Measurements from ENCODE around the gene CCNC.

Gene CCNC, protein sequence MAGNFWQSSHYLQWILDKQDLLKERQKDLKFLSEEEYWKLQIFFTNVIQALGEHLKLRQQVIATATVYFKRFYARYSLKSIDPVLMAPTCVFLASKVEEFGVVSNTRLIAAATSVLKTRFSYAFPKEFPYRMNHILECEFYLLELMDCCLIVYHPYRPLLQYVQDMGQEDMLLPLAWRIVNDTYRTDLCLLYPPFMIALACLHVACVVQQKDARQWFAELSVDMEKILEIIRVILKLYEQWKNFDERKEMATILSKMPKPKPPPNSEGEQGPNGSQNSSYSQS

GRCh38 chr6:99568103-99568933 lies at the start of gene CCNC:
Gene CCNC (minus strand): TSS chr6:99568660. CDS start chr6:99568527, 133 bp downstream.
- peak; percentile 88 for DNase-seq (ENCODE audit: low spot score)

DNA sequence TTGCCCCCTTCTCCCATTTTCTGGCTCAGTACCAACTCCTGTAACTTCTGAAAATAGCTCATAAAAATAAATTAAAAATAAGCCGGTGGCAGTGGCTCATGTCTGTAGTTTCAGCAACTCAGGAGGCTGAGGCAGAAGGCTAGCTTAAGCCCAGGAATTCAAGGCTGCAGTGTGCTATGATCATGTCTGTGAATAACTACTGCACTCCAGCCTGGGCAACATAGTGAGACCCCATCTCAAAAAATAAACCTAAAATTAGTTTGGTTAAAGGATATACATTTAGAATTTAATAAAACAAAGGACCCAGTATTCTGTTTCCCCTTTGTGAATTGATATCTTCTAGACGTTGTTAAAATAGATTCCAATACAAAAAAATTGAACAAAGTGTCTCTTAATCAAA lies 48.7 kb upstream of the CCNC start:
- DNase-seq (ENCODE audit: low spot score), result no peak

GRCh38 chr6:99614430-99615186 lies 46.1 kb upstream of the CCNC start:
- DNase-seq (ENCODE audit: low spot score), result no peak

GRCh38 chr6:99613705-99614429 lies 45.4 kb upstream of the CCNC start:
- DNase-seq (ENCODE audit: low spot score), result no peak

DNA sequence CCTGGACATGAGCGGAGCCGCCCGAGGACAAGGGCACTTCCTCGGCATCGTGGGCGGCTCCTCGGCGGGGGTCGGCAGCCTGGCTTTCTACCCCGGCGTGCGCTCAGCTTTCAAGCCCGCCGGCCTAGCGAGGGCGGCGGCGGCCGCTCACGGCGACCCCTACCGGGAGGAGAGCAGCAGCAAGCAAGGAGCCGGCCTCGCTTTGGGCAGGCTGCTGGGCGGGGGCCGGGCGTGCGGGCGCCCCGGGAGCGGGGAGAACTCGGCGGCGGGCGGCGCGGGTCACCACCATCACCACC lies 44.9 kb upstream of the CCNC start:
- DNase-seq (ENCODE audit: low spot score), result no peak

GRCh38 chr6:99612551-99613408 lies 44.3 kb upstream of the CCNC start:
- DNase-seq (ENCODE audit: low spot score), result no peak

DNA sequence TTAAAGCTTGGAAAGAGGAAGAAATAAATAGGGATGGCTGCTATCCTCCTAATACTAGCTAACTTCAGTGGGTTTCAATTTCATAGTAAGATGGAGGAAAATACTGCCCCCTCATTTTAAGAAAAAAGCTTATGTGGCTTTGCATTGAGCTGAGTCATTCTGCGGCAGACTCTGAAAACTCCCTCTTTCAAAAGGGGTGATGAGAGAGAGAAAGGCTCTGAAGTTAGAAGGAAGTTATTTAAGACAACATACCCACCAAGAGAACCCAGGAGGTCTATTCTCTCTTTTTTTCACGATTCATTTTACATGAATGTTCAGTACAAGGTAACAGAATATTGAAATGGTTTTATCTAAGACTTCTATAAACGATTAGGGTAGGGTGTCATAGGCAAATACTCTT lies 42.7 kb upstream of the CCNC start:
- no peak for DNase-seq (ENCODE audit: low spot score)

DNA sequence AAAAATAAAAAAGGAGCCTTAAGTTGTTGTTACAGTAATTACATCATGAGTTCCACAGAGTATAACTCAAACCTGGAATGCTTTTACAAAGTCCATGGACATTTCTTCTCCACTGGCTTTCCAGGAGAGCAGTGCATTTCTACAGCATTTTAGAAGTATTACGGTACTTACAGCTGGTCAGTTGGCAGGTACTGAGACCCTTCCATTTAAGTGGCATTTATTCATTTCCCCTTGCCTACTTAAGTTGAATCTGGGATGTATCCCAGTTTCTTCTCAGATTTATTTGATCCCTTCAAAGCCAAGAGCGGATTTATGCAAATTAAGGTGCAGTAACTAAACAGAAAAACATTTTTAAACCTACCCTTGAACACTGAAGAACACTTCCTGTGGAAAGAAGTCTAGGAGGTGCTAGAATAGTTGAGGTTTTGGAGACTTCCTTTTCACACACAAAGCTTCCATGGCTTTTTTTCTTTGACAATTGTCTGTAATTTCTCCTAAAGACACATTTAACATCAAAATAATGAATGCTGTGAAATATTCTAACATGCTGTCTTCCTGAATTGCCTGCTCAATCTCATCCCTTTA lies 41.5 kb upstream of the CCNC start:
- no peak for DNase-seq (ENCODE audit: low spot score)

DNA sequence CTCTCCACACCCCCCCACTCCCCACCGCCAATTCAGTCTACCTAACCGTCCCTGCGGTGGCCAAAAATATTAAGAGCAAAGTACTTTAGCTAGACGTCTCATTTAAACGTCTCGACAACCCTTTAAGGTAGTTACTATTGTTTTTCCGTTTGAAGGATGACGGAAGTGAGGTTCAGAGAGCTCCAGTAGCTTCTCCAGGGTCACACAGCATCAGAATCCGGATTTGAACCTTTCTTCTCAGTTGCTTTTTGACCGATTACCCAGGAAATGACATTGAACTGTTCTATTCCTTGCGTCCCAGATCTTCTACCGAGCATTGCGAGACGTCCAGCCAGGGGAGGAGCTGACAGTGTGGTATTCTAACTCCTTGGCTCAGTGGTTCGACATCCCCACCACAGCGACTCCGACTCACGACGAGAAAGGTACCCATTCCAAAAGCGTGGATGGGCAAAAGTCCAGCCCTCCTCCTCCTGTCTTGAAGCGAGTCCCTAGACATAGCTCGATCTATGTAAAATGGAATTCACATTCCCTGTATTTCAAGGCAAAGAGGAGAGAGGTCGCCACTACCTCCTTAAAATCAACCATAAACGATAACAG lies 40.5 kb upstream of the CCNC start:
- DNase-seq (ENCODE audit: low spot score), result no peak

- DNase-seq (ENCODE audit: low spot score), result no peak
These were observed 39.8 kb upstream of the CCNC start for GRCh38 chr6:99608059-99608885.

DNA sequence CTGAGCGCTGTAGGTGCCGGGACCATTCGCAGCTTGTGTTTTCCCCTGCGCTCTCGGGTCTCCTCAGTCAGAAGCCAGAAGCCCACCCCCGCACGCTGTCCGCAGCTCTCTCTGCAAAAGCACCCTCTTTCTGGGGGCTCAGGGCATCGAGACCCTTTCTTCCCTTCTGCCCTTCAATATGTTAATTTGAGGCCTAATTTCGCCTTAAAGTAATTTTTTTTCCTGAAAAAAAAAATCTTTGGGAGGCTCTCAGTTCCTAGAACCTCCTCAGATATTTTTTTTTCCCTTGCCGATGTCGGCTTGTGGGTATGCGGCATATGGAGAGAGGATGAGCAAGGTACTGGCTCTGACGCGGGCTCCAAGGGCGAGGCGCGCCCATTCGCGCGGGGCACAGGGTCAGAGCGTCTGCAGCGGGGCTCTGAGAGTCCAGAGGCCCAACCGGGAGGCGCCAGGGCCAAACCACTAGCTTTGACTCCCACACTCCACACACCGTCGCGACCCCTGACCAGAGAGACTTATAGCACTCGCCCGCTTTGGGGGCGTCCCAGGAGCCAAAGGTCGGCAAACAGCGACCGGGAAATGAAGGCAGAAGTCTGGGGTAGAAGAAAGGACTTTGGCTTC lies 39.1 kb upstream of the CCNC start:
- no peak for DNase-seq (ENCODE audit: low spot score)

- no peak for DNase-seq (ENCODE audit: low spot score)
These were observed 38.4 kb upstream of the CCNC start, which contains the start of gene PRDM13 for GRCh38 chr6:99606656-99607415. Gene PRDM13 (plus strand): TSS chr6:99606833. CDS start chr6:99607035, 202 bp downstream.

GRCh38 chr6:99605911-99606655 lies 37.6 kb upstream of the CCNC start:
- no peak for DNase-seq (ENCODE audit: low spot score)

DNA sequence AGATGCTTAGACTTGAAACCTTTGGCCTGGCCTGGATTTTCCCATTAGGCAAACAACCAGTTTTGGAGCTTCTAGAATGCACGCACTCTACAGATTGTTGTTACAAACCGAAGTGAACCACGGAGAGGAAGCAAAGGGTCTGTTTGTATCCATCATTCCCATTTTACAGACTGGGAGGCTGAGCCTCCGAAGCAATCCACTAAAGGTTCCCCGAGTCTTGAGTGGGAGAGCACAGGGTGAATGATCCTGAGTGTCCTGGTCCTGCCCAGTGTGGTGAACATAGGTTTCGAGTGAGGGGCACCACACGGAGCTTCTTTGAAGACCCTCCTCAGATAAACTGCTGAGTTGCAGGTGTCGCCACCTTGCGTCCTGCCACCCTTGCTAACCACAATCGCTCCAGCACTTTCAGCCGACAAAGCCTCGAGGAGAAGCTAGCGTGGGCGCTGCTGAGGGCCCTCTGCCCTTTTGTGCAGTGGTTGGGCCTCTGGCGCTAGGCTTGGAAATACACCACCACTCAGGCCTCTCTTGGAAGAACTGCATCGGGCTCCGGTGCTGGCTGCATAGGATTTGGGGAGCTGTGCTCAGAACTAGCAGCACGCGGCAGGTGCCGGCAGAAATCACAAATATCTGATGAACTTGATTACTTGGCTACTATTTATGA lies 36.7 kb upstream of the CCNC start:
- DNase-seq (ENCODE audit: low spot score), result no peak

DNA sequence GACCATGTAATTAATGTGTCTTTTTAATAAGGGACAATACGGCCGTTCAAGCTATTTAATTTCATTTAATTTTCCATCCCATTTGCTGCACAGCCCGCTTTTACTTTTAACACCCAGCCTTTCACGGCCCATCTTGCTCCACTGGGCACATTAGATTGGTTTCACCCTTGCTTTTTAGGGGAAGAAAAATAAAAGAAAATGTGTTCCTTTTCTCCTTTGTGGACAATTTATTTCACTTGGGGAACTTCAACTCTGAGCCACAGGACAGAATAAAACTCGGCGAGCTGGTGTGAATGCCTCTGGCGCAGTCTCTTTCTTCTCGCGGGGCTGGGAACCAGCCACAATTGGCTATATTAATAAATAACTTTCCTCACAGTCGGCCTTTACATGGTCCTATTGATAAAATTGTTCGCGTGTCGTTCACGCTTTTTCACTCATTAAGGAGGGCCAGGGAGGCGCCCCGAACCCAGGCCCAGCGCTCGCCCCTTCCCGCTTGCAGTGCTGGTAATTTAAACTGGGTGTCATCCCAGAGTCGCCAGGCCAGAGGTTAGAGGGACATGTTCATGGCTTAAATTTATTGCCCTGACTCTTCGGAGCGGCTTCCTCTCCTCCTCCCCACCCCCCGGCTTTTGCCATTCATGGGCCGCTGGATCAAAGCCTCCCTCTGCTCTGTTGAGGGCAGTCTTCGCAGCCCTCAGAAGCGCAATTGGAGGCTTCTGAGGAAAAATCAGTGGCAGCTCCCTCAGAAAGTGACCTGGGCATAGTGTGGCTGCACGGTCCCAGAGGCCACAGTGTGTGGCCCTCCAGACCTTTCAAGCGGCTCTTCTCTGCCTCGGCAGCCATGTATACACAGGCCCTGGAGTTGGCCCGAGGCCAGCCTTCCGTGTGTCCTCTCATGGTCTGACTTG lies 36.0 kb upstream of the CCNC start:
- DNase-seq (ENCODE audit: low spot score), result no peak
